Measurements from ENCODE around the gene UVRAG. TPM values are rescaled to one million over a fixed set of nuclear protein-coding genes. Genes with fewer than 3 reads are reported as not detected.

Gene UVRAG
- total and polyA plus RNA-seq, 9 donors = 10.1 to 26.7 (median 19.2) TPM

DNA sequence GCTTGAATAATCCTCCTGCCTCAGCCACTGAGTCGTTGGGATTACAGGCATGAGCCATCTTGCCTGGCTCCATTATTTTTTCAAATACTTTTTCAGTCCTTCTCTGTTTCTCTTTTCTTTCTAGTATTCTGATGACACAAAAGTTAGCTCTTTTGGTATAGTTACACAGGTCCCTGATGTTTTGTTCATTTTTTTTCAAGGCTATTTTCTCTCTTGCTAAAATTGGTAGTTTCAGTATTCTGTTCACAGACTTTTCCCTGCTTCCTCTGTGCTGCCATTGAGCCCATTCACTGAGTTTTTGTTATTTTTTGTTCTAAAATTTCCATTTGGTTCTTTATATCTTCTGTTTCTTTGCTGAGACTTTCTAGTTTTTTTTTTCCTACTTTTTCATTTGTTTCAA lies 166.5 kb downstream of the UVRAG start:
- Histone ChIP-seq H3K27me3 (no peaks in the 10 kb centered on the region), H3K4me1 (ENCODE audit: insufficient read depth) (no peaks in the 10 kb centered on the region), H3K4me3 (no peak overlapping the region), H3K36me3 (no peaks in the 10 kb centered on the region), H3K9me3 (no peaks in the 10 kb centered on the region), H3K27ac (no peak overlapping the region)
- intact Hi-C loops (cut with DNase I) = no loop called here
- 97 to 100% (median 98%) methylated on average over 1 of the region's 1 CpG for WGBS, 3 donors
- DNase-seq = no peak
- no peak for TF ChIP-seq EP300 (IDR thresholded peaks at IDR 0.05)
- TF ChIP-seq, protein P1, sequence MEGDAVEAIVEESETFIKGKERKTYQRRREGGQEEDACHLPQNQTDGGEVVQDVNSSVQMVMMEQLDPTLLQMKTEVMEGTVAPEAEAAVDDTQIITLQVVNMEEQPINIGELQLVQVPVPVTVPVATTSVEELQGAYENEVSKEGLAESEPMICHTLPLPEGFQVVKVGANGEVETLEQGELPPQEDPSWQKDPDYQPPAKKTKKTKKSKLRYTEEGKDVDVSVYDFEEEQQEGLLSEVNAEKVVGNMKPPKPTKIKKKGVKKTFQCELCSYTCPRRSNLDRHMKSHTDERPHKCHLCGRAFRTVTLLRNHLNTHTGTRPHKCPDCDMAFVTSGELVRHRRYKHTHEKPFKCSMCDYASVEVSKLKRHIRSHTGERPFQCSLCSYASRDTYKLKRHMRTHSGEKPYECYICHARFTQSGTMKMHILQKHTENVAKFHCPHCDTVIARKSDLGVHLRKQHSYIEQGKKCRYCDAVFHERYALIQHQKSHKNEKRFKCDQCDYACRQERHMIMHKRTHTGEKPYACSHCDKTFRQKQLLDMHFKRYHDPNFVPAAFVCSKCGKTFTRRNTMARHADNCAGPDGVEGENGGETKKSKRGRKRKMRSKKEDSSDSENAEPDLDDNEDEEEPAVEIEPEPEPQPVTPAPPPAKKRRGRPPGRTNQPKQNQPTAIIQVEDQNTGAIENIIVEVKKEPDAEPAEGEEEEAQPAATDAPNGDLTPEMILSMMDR (IDR thresholded peaks at IDR 0.05) = no peak
- TF ChIP-seq POLR2A (IDR thresholded peaks at IDR 0.05) = no peak

DNA sequence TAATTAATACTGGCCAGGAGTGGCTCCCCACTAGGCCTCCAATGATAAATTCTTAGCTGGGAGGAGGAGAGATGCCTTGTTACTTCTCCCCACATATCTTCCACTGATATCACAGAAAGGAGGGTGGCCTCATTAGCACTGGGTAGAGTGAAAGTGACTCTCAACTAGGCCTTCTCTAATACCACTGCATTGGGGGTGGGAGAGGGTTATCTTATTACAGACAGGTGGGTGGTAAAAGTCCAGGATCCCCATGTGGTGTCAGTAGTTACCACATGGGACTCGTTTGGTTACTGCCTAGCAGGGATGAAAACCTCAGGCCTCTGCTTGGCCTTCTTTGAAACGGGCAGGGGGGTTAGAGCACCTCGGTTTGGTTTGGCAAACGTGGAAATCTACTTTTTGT lies 167.3 kb downstream of the UVRAG start:
- Histone ChIP-seq H3K4me3 (no peak overlapping the region), H3K27ac (no peak overlapping the region), H3K27me3 (no peaks in the 10 kb centered on the region), H3K4me1 (ENCODE audit: insufficient read depth) (no peaks in the 10 kb centered on the region), H3K9me3 (no peaks in the 10 kb centered on the region), H3K36me3 (no peaks in the 10 kb centered on the region)
- DNase-seq = no peak
- WGBS, 3 donors = 80 to 94% (median 81%) methylated on average over 4 of the region's 4 CpGs
- TF ChIP-seq, protein P1 (IDR thresholded peaks at IDR 0.05) = no peak
- TF ChIP-seq EP300 (IDR thresholded peaks at IDR 0.05) (no peak), POLR2A (IDR thresholded peaks at IDR 0.05) (no peak)
- intact Hi-C loops (cut with DNase I) = no loop called here

- intact Hi-C loops (cut with DNase I) = no loop called here
- no peaks in the 10 kb centered on the region for H3K36me3 ChIP-seq
- no peaks in the 10 kb centered on the region for H3K9me3 ChIP-seq
- TF ChIP-seq POLR2A (IDR thresholded peaks at IDR 0.05) (no peak), EP300 (IDR thresholded peaks at IDR 0.05) (no peak)
- TF ChIP-seq, protein P1 (IDR thresholded peaks at IDR 0.05) = no peak
- H3K4me3 ChIP-seq = no peak overlapping the region
- 89 to 97% (median 92%) methylated on average over 2 of the region's 2 CpGs for WGBS, 3 donors
- no peak for DNase-seq
- no peaks in the 10 kb centered on the region for H3K4me1 ChIP-seq (ENCODE audit: insufficient read depth)
- no peak overlapping the region for H3K27ac ChIP-seq
- no peaks in the 10 kb centered on the region for H3K27me3 ChIP-seq
Measured at GRCh38 chr11:75986966-75987365, 172.0 kb downstream of the UVRAG start.

DNA sequence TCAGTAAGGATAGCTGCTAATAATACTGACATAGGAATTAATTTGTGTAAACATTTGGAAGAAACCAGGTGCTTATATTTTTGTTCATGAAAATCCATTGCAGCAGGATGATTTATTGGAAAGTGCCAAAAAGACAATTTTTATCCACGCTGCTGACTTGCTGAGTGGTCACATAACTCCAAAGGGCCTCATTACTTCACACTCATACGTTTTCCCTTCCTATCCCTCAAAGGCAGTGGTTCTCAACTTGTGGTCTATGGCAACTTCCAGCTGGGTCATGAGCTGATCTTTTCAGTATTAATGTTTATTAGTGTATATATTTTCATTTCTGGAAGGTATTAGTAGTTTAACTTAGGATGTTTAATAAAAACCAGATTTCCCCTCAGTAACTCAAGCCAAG lies 178.1 kb downstream of the UVRAG start:
- no peaks in the 10 kb centered on the region for H3K27me3 ChIP-seq
- no peak overlapping the region for H3K27ac ChIP-seq
- no peaks in the 10 kb centered on the region for H3K4me1 ChIP-seq (ENCODE audit: insufficient read depth)
- H3K36me3 ChIP-seq = no peaks in the 10 kb centered on the region
- no peak overlapping the region for H3K4me3 ChIP-seq
- H3K9me3 ChIP-seq = no peaks in the 10 kb centered on the region
- no peak for DNase-seq
- no peak for TF ChIP-seq EP300 (IDR thresholded peaks at IDR 0.05)
- TF ChIP-seq POLR2A (IDR thresholded peaks at IDR 0.05) = no peak
- TF ChIP-seq, protein P1 (IDR thresholded peaks at IDR 0.05) = no peak
- intact Hi-C loops (cut with DNase I) = no loop called here
- 78 to 95% (median 93%) methylated on average over 2 of the region's 2 CpGs for WGBS, 3 donors

- Histone ChIP-seq H3K27me3 (no peaks in the 10 kb centered on the region), H3K4me1 (ENCODE audit: insufficient read depth) (no peaks in the 10 kb centered on the region), H3K36me3 (no peaks in the 10 kb centered on the region), H3K4me3 (no peak overlapping the region), H3K9me3 (no peaks in the 10 kb centered on the region), H3K27ac (no peak overlapping the region)
- WGBS, 3 donors = 83 to 90% (median 87%) methylated on average over 3 of the region's 3 CpGs
- DNase-seq = no peak
- intact Hi-C loops (cut with DNase I) = no loop called here
- TF ChIP-seq EP300 (IDR thresholded peaks at IDR 0.05) = no peak
- no peak for TF ChIP-seq POLR2A (IDR thresholded peaks at IDR 0.05)
- TF ChIP-seq, protein P1 (IDR thresholded peaks at IDR 0.05) = no peak
Measured at GRCh38 chr11:75994616-75995015, 179.6 kb downstream of the UVRAG start.

All from ovary (tissue), 9 donors.